DND-41 (cell line): Measurements from ENCODE around the gene ASB4.

Source experiments
- ATAC-seq: fragments of 200-7000 bp; cut with Tn5 transposase; 3 replicates; pipeline ENCODE4 v1.9.1; 2021; ENCODE audit warnings: low read depth; ENCODE audit not compliant: insufficient read depth
- DNase-seq: peaks from one replicate; pipeline ENCODE4 v3.0.0-alpha.2; 2020
- H2AFZ ChIP-seq: 2 replicates; pipeline ENCODE4 v1.6.0; 2012; ENCODE audit warnings: low read depth, low read length
- H3K27ac ChIP-seq: 2 replicates; pipeline ENCODE4 v1.5.1; 2012; ENCODE audit warnings: low read length, inconsistent platforms
- H3K27me3 ChIP-seq: fragments of 200-600 bp; sonication (generic); 2 replicates; pipeline ENCODE4 v1.6.0; 2012; ENCODE audit warnings: low read length, mild to moderate bottlenecking, inconsistent platforms; ENCODE audit not compliant: insufficient read depth, poor library complexity
- H3K36me3 ChIP-seq: 2 replicates; pipeline ENCODE4 v1.5.1; 2012; ENCODE audit warnings: low read length, inconsistent platforms; ENCODE audit not compliant: insufficient read depth
- H3K4me1 ChIP-seq: 2 replicates; pipeline ENCODE4 v1.5.1; 2012; ENCODE audit warnings: mild to moderate bottlenecking, low read length; ENCODE audit not compliant: insufficient read depth
- H3K4me2 ChIP-seq: 2 replicates; pipeline ENCODE4 v1.6.0; 2012; ENCODE audit warnings: mild to moderate bottlenecking, moderate library complexity, low read length, inconsistent platforms; ENCODE audit not compliant: insufficient read depth
- H3K4me3 ChIP-seq, 2 experiments: fragments of 200-600 bp in 1 of 2; shearing (Covaris generic) in 1 of 2; 2 replicates each; pipeline ENCODE4 v1.5.1; 2012 to 2016; ENCODE audit warnings: inconsistent platforms in 2 of 2, low read length in 2 of 2, mild to moderate bottlenecking in 2 of 2, low read depth in 1 of 2, moderate library complexity in 1 of 2
- H3K79me2 ChIP-seq: 2 replicates; pipeline ENCODE4 v1.6.0; 2012; ENCODE audit warnings: low read length, inconsistent platforms; ENCODE audit not compliant: insufficient read depth
- H3K9ac ChIP-seq: 2 replicates; pipeline ENCODE4 v1.6.0; 2012; ENCODE audit warnings: low read depth, mild to moderate bottlenecking, inconsistent platforms, low read length, moderate library complexity
- H3K9me3 ChIP-seq: 2 replicates; pipeline ENCODE4 v1.5.1; 2012; ENCODE audit warnings: low read length, moderate library complexity, mild to moderate bottlenecking, inconsistent platforms; ENCODE audit not compliant: insufficient read depth, severe bottlenecking
- H4K20me1 ChIP-seq: 2 replicates; pipeline ENCODE4 v1.6.0; 2012; ENCODE audit warnings: low read length; ENCODE audit not compliant: insufficient read depth
- CTCF ChIP-seq: IDR thresholded peaks from 2 replicates; pipeline ENCODE4 v1.5.1; 2012; ENCODE audit warnings: borderline replicate concordance, low read length, moderate library complexity, mild to moderate bottlenecking; ENCODE audit not compliant: poor library complexity, severe bottlenecking; ENCODE audit errors: extremely low read depth
- EZH2 ChIP-seq: IDR thresholded peaks from 3 replicates; pipeline ENCODE4 v1.6.1; 2012; ENCODE audit warnings: borderline replicate concordance, low read depth, mild to moderate bottlenecking, moderate library complexity, low read length, inconsistent platforms; ENCODE audit not compliant: severe bottlenecking

The ASB4 gene

GRCh38 chr7:95535662-95536061, 49.9 kb downstream of the ASB4 start:
- Histone ChIP-seq H3K27me3 (no peaks in the 10 kb centered on the region), H3K79me2 (no peaks in the 10 kb centered on the region), H3K4me3 (no peak overlapping the region), H3K4me1 (no peaks in the 10 kb centered on the region), H2AFZ (no peak overlapping the region), H4K20me1 (no peaks in the 10 kb centered on the region), H3K9me3 (no peaks in the 10 kb centered on the region), H3K36me3 (no peaks in the 10 kb centered on the region), H3K27ac (no peak overlapping the region), H3K4me2 (no peak overlapping the region), H3K9ac (no peak overlapping the region)
- TF ChIP-seq EZH2, result no peak
- no peak for TF ChIP-seq CTCF
- DNase-seq (no peak), ATAC-seq (no peak)

GRCh38 chr7:95536656-95537311, 51.0 kb downstream of the ASB4 start:
- Histone ChIP-seq H3K9ac (no peak overlapping the region), H3K9me3 (no peaks in the 10 kb centered on the region), H3K4me3 (no peak overlapping the region), H3K4me2 (no peak overlapping the region), H3K27me3 (no peaks in the 10 kb centered on the region), H3K36me3 (no peaks in the 10 kb centered on the region), H3K79me2 (no peaks in the 10 kb centered on the region), H2AFZ (no peak overlapping the region), H3K4me1 (no peaks in the 10 kb centered on the region), H3K27ac (no peak overlapping the region), H4K20me1 (no peaks in the 10 kb centered on the region)
- TF ChIP-seq EZH2 (no peak), CTCF (no peak)
- no peak for DNase-seq
- ATAC-seq, result no peak

GRCh38 chr7:95537468-95537867, 51.7 kb downstream of the ASB4 start:
- Histone ChIP-seq H3K79me2 (no peaks in the 10 kb centered on the region), H3K4me1 (no peaks in the 10 kb centered on the region), H3K27ac (no peak overlapping the region), H3K27me3 (no peaks in the 10 kb centered on the region), H2AFZ (no peak overlapping the region), H3K4me3 (no peak overlapping the region), H4K20me1 (no peaks in the 10 kb centered on the region), H3K36me3 (no peaks in the 10 kb centered on the region), H3K9ac (no peak overlapping the region), H3K9me3 (no peaks in the 10 kb centered on the region), H3K4me2 (no peak overlapping the region)
- TF ChIP-seq EZH2 (no peak), CTCF (no peak)
- ATAC-seq, result no peak
- DNase-seq, result no peak
